NCI-H524 treated with DMSO at 0.1 percent for 48 hours (cell line): Measurements from ENCODE around the gene PLEKHJ1.

Source experiments
- DNase-seq: peaks from one replicate; lab custom pipeline; 2025; lab: John Stamatoyannopoulos, UW

PLEKHJ1 gene

GRCh38 chr19:2197270-2197669 lies 38.9 kb downstream of the PLEKHJ1 start:
- no peak for DNase-seq

- DNase-seq: no peak
Measured at GRCh38 chr19:2195914-2196313, 40.2 kb downstream of the PLEKHJ1 start.

GRCh38 chr19:2195361-2195760 lies 40.8 kb downstream of the PLEKHJ1 start:
- DNase-seq: no peak

- no peak for DNase-seq
Measured at GRCh38 chr19:2194513-2195078, 41.5 kb downstream of the PLEKHJ1 start.

- no peak for DNase-seq
Measured at GRCh38 chr19:2193807-2194206, 42.3 kb downstream of the PLEKHJ1 start.

GRCh38 chr19:2192862-2193261 lies 43.3 kb downstream of the PLEKHJ1 start:
- DNase-seq: no peak

- no peak for DNase-seq
Measured at GRCh38 chr19:2191456-2192310, 44.4 kb downstream of the PLEKHJ1 start.

- DNase-seq: no peak
Measured at GRCh38 chr19:2190848-2191455, 45.2 kb downstream of the PLEKHJ1 start.

GRCh38 chr19:2189880-2190279 lies 46.2 kb downstream of the PLEKHJ1 start:
- no peak for DNase-seq

GRCh38 chr19:2188708-2189385 lies 47.3 kb downstream of the PLEKHJ1 start:
- no peak for DNase-seq

- no peak for DNase-seq
Measured at GRCh38 chr19:2187159-2187558, 49.0 kb downstream of the PLEKHJ1 start.

GRCh38 chr19:2186071-2186846 lies 49.9 kb downstream of the PLEKHJ1 start:
- no peak for DNase-seq

GRCh38 chr19:2185734-2186070 lies 50.4 kb downstream of the PLEKHJ1 start:
- DNase-seq: no peak

GRCh38 chr19:2184422-2184975 lies 51.6 kb downstream of the PLEKHJ1 start:
- DNase-seq: no peak
